ENCODE data around the gene CHCHD3. TPM values are rescaled to one million over a fixed set of nuclear protein-coding genes. Genes with fewer than 3 reads are reported as not detected.
A peak's percentile ranks its signal among the peaks of the same experiment; 100 is the strongest.

Gene CHCHD3
- total RNA-seq, 1 experiment from 2014 or later: 114 TPM

GRCh38 chr7:133011746-133012145, 70.1 kb downstream of the CHCHD3 start (continued):
- TF ChIP-seq, protein P1, sequence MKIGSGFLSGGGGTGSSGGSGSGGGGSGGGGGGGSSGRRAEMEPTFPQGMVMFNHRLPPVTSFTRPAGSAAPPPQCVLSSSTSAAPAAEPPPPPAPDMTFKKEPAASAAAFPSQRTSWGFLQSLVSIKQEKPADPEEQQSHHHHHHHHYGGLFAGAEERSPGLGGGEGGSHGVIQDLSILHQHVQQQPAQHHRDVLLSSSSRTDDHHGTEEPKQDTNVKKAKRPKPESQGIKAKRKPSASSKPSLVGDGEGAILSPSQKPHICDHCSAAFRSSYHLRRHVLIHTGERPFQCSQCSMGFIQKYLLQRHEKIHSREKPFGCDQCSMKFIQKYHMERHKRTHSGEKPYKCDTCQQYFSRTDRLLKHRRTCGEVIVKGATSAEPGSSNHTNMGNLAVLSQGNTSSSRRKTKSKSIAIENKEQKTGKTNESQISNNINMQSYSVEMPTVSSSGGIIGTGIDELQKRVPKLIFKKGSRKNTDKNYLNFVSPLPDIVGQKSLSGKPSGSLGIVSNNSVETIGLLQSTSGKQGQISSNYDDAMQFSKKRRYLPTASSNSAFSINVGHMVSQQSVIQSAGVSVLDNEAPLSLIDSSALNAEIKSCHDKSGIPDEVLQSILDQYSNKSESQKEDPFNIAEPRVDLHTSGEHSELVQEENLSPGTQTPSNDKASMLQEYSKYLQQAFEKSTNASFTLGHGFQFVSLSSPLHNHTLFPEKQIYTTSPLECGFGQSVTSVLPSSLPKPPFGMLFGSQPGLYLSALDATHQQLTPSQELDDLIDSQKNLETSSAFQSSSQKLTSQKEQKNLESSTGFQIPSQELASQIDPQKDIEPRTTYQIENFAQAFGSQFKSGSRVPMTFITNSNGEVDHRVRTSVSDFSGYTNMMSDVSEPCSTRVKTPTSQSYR (CRISPR knock-in tag; IDR thresholded peaks at IDR 0.05): no peak
- TF ChIP-seq, protein P2, sequence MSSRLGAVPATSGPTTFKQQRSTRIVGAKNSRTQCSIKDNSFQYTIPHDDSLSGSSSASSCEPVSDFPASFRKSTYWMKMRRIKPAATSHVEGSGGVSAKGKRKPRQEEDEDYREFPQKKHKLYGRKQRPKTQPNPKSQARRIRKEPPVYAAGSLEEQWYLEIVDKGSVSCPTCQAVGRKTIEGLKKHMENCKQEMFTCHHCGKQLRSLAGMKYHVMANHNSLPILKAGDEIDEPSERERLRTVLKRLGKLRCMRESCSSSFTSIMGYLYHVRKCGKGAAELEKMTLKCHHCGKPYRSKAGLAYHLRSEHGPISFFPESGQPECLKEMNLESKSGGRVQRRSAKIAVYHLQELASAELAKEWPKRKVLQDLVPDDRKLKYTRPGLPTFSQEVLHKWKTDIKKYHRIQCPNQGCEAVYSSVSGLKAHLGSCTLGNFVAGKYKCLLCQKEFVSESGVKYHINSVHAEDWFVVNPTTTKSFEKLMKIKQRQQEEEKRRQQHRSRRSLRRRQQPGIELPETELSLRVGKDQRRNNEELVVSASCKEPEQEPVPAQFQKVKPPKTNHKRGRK (CRISPR knock-in tag; IDR thresholded peaks at IDR 0.05; ENCODE audit: borderline replicate concordance): no peak
- TF ChIP-seq FOXJ3 (CRISPR knock-in tag; IDR thresholded peaks at IDR 0.05; ENCODE audit: borderline replicate concordance) (no peak), RELA (CRISPR knock-in tag; IDR thresholded peaks at IDR 0.05; ENCODE audit: borderline replicate concordance) (no peak), TEAD4 (CRISPR knock-in tag; IDR thresholded peaks at IDR 0.05) (no peak), SMAD4 (CRISPR knock-in tag; IDR thresholded peaks at IDR 0.05) (no peak), ZNF396 (CRISPR knock-in tag; IDR thresholded peaks at IDR 0.05; ENCODE audit: borderline replicate concordance) (no peak), ZNF425 (CRISPR knock-in tag; conservative IDR thresholded peaks at IDR 0.05) (no peak)

DNA sequence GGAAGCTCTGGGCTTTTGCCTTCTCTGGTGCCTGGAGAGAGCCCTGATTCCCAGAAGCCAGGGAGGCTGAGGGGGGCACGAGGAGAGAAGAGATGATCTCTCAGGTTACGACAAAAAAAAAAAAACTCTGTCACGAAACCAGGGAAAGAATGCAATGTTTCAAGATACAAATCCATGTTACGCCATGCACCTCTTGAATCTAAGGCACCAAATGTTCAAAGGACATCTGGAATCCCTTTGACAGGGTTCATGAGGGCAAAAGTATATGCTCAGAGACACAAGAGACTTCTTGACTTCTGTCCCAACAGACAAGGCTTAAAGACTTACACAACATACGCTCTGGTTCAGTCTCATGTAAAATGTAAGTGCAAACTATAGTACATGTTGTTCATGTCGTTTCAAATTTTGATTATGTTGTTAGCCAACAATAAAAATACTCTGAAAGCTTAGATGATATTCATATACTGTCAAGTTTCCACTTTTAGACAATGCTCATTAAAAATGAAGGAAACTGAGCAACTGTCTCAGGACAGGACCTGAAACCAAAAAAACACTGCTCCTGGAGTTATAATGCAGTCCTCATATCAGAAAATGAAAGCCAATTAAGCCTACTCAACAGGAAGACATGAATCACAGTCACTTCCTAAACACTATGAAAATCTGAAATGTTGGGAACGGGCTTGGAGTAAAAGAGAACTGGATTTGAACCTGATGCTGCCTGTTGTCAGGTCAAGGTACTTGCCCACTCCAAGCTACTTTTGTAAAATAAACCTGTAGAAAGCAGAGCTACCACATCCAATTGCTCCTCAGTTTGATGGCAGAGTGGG, 72.3 kb downstream of the CHCHD3 start:
- POLR2A ChIA-PET: no interaction called here

More for the DNA sequence above, 72.3 kb downstream of the CHCHD3 start:
- ATAC-seq (no peak), DNase-seq (ENCODE audit: low spot score) (no peak)
- H3K9me3 Mint-ChIP-seq: no peaks in the 10 kb centered on the region
- H3K27ac Mint-ChIP-seq: peak overlapping the region; percentile 34
- H3K4me3 Mint-ChIP-seq: no peak overlapping the region
- no peaks in the 10 kb centered on the region for H3K36me3 Mint-ChIP-seq
- CTCF ChIA-PET: interaction anchor here (0.6 to 0.7 kb wide), 2 partner anchors 198 to 1428 kb away, joined by 3 to 7 read pairs; no protein-coding TSS in a partner anchor
- H3K27me3 Mint-ChIP-seq (ENCODE audit: low read depth): no peaks in the 10 kb centered on the region
- TF ChIP-seq FOXJ3 (CRISPR knock-in tag; IDR thresholded peaks at IDR 0.05; ENCODE audit: borderline replicate concordance) (no peak), GABPB1 (CRISPR knock-in tag; IDR thresholded peaks at IDR 0.05) (no peak), MXD4 (CRISPR knock-in tag; IDR thresholded peaks at IDR 0.05; ENCODE audit: borderline replicate concordance) (no peak), CREB1 (CRISPR knock-in tag; IDR thresholded peaks at IDR 0.05) (no peak), EMX1 (CRISPR knock-in tag; IDR thresholded peaks at IDR 0.05) (no peak), SMAD4 (CRISPR knock-in tag; IDR thresholded peaks at IDR 0.05) (no peak), STAT6 (CRISPR knock-in tag; conservative IDR thresholded peaks at IDR 0.05; ENCODE audit: low read depth) (no peak), FOXK1 (CRISPR knock-in tag; IDR thresholded peaks at IDR 0.05) (no peak), FOXP4 (CRISPR knock-in tag; IDR thresholded peaks at IDR 0.05) (no peak), SMAD3 (CRISPR knock-in tag; IDR thresholded peaks at IDR 0.05; ENCODE audit: borderline replicate concordance) (no peak)
- TF ChIP-seq, protein P3, sequence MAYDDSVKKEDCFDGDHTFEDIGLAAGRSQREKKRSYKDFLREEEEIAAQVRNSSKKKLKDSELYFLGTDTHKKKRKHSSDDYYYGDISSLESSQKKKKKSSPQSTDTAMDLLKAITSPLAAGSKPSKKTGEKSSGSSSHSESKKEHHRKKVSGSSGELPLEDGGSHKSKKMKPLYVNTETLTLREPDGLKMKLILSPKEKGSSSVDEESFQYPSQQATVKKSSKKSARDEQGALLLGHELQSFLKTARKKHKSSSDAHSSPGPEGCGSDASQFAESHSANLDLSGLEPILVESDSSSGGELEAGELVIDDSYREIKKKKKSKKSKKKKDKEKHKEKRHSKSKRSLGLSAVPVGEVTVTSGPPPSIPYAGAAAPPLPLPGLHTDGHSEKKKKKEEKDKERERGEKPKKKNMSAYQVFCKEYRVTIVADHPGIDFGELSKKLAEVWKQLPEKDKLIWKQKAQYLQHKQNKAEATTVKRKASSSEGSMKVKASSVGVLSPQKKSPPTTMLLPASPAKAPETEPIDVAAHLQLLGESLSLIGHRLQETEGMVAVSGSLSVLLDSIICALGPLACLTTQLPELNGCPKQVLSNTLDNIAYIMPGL (CRISPR knock-in tag; IDR thresholded peaks at IDR 0.05): no peak
- H3K4me1 Mint-ChIP-seq: peaks cover 19% of the 10 kb centered on the region

Data from WTC11 (cell line).